Stimulated activated naive B cell treated with anti-CD40 and anti-IgM and Interleukin-4, amounts not matched to agents 10 μg/mL and 1 μg/mL and 100 μg/mL, for 72 hours (primary cell): ENCODE data around the gene NDUFB10.
"Not testable (repeated sequence)": the region's sequence is repeated elsewhere in the genome, so short reads cannot be mapped to it uniquely, and the experiment has no call there.

Source experiments
- ATAC-seq, 2 donors: fragments of 150-1000 bp; cut with Tn5 transposase; replicated peaks; 2 replicates each; pipeline ENCODE4 v1.10.0; 2021; ENCODE audit warnings: moderate library complexity in 1 of 2
- DNase-seq: peaks from one replicate; pipeline ENCODE4 v3.0.0; 2021
- H3K27ac Mint-ChIP-seq: one replicate; pipeline ENCODE4 v1.8.0; 2022; ENCODE audit warnings: mild to moderate bottlenecking, mixed read lengths
- H3K27me3 Mint-ChIP-seq, 2 donors: one replicate each; pipeline ENCODE4 v1.8.0; 2022; ENCODE audit warnings: mixed read lengths in 2 of 2
- H3K36me3 Mint-ChIP-seq, 2 donors: one replicate each; pipeline ENCODE4 v1.8.0; 2022; ENCODE audit warnings: mixed read lengths in 2 of 2, mild to moderate bottlenecking in 1 of 2
- H3K4me1 Mint-ChIP-seq, 2 donors: one replicate each; pipeline ENCODE4 v1.8.0; 2022; ENCODE audit warnings: mixed read lengths in 2 of 2, mild to moderate bottlenecking in 1 of 2
- H3K4me3 Mint-ChIP-seq, 2 donors: one replicate each; pipeline ENCODE4 v1.8.0; 2022; ENCODE audit warnings: mild to moderate bottlenecking in 2 of 2, mixed read lengths in 2 of 2, moderate library complexity in 1 of 2
- H3K9me3 Mint-ChIP-seq, 2 donors: one replicate each; pipeline ENCODE4 v1.8.0; 2022; ENCODE audit warnings: mixed read lengths in 2 of 2, mild to moderate bottlenecking in 1 of 2

The NDUFB10 gene

GRCh38 chr16:1946495-1947368, 12.6 kb upstream of the NDUFB10 start:
- peaks cover 0 to 4% of the 10 kb centered on the region in 2 donors for H3K27me3 Mint-ChIP-seq
- no peaks in the 10 kb centered on the region for H3K36me3 Mint-ChIP-seq
- no peak overlapping the region for H3K27ac Mint-ChIP-seq
- H3K4me1 Mint-ChIP-seq, result peaks cover 10 to 13% of the 10 kb centered on the region in 2 donors
- no peaks in the 10 kb centered on the region for H3K9me3 Mint-ChIP-seq
- DNase-seq (no peak), ATAC-seq (no peak)
- no peak overlapping the region for H3K4me3 Mint-ChIP-seq

- DNase-seq, result no peak
These were observed 12.0 kb upstream of the NDUFB10 start for GRCh38 chr16:1947369-1947670.

GRCh38 chr16:1949507-1949906, 9.8 kb upstream of the NDUFB10 start:
- Mint-ChIP-seq H3K9me3 (no peaks in the 10 kb centered on the region), H3K4me1 (peaks cover 0 to 2% of the 10 kb centered on the region in 2 donors), H3K27me3 (peaks cover 4 to 5% of the 10 kb centered on the region in 2 donors), H3K36me3 (no peaks in the 10 kb centered on the region), H3K4me3 (no peak overlapping the region), H3K27ac (no peak overlapping the region)
- DNase-seq (no peak), ATAC-seq (no peak)

More at GRCh38 chr16:1947369-1947670, 12.0 kb upstream of the NDUFB10 start:
- Mint-ChIP-seq H3K4me1 (peaks cover 5 to 7% of the 10 kb centered on the region in 2 donors), H3K4me3 (no peak overlapping the region), H3K9me3 (no peaks in the 10 kb centered on the region), H3K36me3 (no peaks in the 10 kb centered on the region), H3K27me3 (peaks cover 0 to 4% of the 10 kb centered on the region in 2 donors), H3K27ac (no peak overlapping the region)
- no peak for ATAC-seq

- H3K27me3 Mint-ChIP-seq, result peaks cover 4 to 5% of the 10 kb centered on the region in 2 donors
- peaks cover 0 to 2% of the 10 kb centered on the region in 2 donors for H3K4me1 Mint-ChIP-seq
- H3K36me3 Mint-ChIP-seq, result no peaks in the 10 kb centered on the region
- no peak overlapping the region for H3K27ac Mint-ChIP-seq
- ATAC-seq (no peak), DNase-seq (no peak)
- H3K9me3 Mint-ChIP-seq, result no peaks in the 10 kb centered on the region
- H3K4me3 Mint-ChIP-seq, result no peak overlapping the region
These were observed 9.3 kb upstream of the NDUFB10 start for GRCh38 chr16:1950047-1950446.

- H3K4me3 Mint-ChIP-seq, result no peak overlapping the region
- no peak for ATAC-seq
- H3K4me1 Mint-ChIP-seq, result peaks cover 0 to 2% of the 10 kb centered on the region in 2 donors
- no peaks in the 10 kb centered on the region for H3K36me3 Mint-ChIP-seq
- peaks cover 4 to 5% of the 10 kb centered on the region in 2 donors for H3K27me3 Mint-ChIP-seq
- DNase-seq, result no peak
- no peaks in the 10 kb centered on the region for H3K9me3 Mint-ChIP-seq
- no peak overlapping the region for H3K27ac Mint-ChIP-seq
These were observed 8.8 kb upstream of the NDUFB10 start for GRCh38 chr16:1950559-1950958.

- no peak overlapping the region for H3K27ac Mint-ChIP-seq
- no peak overlapping the region for H3K4me3 Mint-ChIP-seq
- H3K4me1 Mint-ChIP-seq, result peaks cover 0 to 1% of the 10 kb centered on the region in 2 donors
- DNase-seq, result no peak
- peaks cover 4 to 5% of the 10 kb centered on the region in 2 donors for H3K27me3 Mint-ChIP-seq
- ATAC-seq, result no peak
- H3K36me3 Mint-ChIP-seq, result no peaks in the 10 kb centered on the region
- no peaks in the 10 kb centered on the region for H3K9me3 Mint-ChIP-seq
These were observed 5.6 kb upstream of the NDUFB10 start for GRCh38 chr16:1953734-1954133.

GRCh38 chr16:1957434-1958142, 1.8 kb upstream of the NDUFB10 start:
- H3K4me3 Mint-ChIP-seq, H3K27me3 Mint-ChIP-seq, DNase-seq, ATAC-seq, H3K9me3 Mint-ChIP-seq, H3K27ac Mint-ChIP-seq: not testable (repeated sequence)
- peaks cover 13 to 26% of the 10 kb centered on the region in 2 donors for H3K36me3 Mint-ChIP-seq
- H3K4me1 Mint-ChIP-seq, result peaks cover 22 to 35% of the 10 kb centered on the region in 2 donors

- DNase-seq, result not testable (repeated sequence)
- Mint-ChIP-seq H3K4me1 (peaks cover 27 to 40% of the 10 kb centered on the region in 2 donors), H3K36me3 (peaks cover 18 to 31% of the 10 kb centered on the region in 2 donors)
These were observed 1.2 kb upstream of the NDUFB10 start for GRCh38 chr16:1958143-1958491.

GRCh38 chr16:1958715-1959268, 546 bp upstream of the NDUFB10 start:
- peak overlapping the region; percentile 99 for H3K27ac Mint-ChIP-seq
- H3K4me3 Mint-ChIP-seq, result peak overlapping the region; percentile 97
- ATAC-seq, result peak in 1 of 2 donors; percentile 1

More at GRCh38 chr16:1958143-1958491, 1.2 kb upstream of the NDUFB10 start:
- H3K9me3 Mint-ChIP-seq, ATAC-seq, H3K27me3 Mint-ChIP-seq, H3K27ac Mint-ChIP-seq, H3K4me3 Mint-ChIP-seq: not testable (repeated sequence)

GRCh38 chr16:1960665-1961630, 1.6 kb downstream of the NDUFB10 start:
- Mint-ChIP-seq H3K27me3 (no peaks in the 10 kb centered on the region), H3K4me1 (peaks cover 39 to 63% of the 10 kb centered on the region in 2 donors), H3K4me3 (peak overlapping the region; percentile 97), H3K27ac (peak overlapping the region; percentile 99), H3K9me3 (no peaks in the 10 kb centered on the region), H3K36me3 (peaks cover 38 to 57% of the 10 kb centered on the region in 2 donors)
- ATAC-seq (peak in 1 of 2 donors; percentile 7), DNase-seq (no peak)

More at GRCh38 chr16:1958715-1959268, 546 bp upstream of the NDUFB10 start:
- no peak for DNase-seq
- H3K36me3 Mint-ChIP-seq, result peaks cover 25 to 38% of the 10 kb centered on the region in 2 donors
- no peaks in the 10 kb centered on the region for H3K9me3 Mint-ChIP-seq
- no peaks in the 10 kb centered on the region for H3K27me3 Mint-ChIP-seq
- peaks cover 34 to 47% of the 10 kb centered on the region in 2 donors for H3K4me1 Mint-ChIP-seq

GRCh38 chr16:1961651-1962067, 2.3 kb downstream of the NDUFB10 start:
- Mint-ChIP-seq H3K36me3 (peaks cover 38 to 57% of the 10 kb centered on the region in 2 donors), H3K9me3 (no peaks in the 10 kb centered on the region), H3K27me3 (no peaks in the 10 kb centered on the region), H3K4me3 (peak overlapping the region; percentile 56 to 96), H3K27ac (peak overlapping the region; percentile 99), H3K4me1 (peaks cover 39 to 64% of the 10 kb centered on the region in 2 donors)
- DNase-seq, result no peak
- no peak for ATAC-seq

- not testable (repeated sequence) for DNase-seq, H3K27me3 Mint-ChIP-seq, H3K9me3 Mint-ChIP-seq, ATAC-seq
- peak overlapping the region; percentile 96 for H3K4me3 Mint-ChIP-seq
- peak overlapping the region; percentile 99 for H3K27ac Mint-ChIP-seq
- peaks cover 39 to 68% of the 10 kb centered on the region in 2 donors for H3K4me1 Mint-ChIP-seq
- peaks cover 40 to 61% of the 10 kb centered on the region in 2 donors for H3K36me3 Mint-ChIP-seq
These were observed 3.1 kb downstream of the NDUFB10 start for GRCh38 chr16:1962161-1963153.
